Measurements from ENCODE around the gene ITGA1. TPM values are rescaled to one million over a fixed set of nuclear protein-coding genes. Genes with fewer than 3 reads are reported as not detected.

Gene ITGA1
- total RNA-seq, 1 donor from 2014 or later, result 33.5 TPM

DNA sequence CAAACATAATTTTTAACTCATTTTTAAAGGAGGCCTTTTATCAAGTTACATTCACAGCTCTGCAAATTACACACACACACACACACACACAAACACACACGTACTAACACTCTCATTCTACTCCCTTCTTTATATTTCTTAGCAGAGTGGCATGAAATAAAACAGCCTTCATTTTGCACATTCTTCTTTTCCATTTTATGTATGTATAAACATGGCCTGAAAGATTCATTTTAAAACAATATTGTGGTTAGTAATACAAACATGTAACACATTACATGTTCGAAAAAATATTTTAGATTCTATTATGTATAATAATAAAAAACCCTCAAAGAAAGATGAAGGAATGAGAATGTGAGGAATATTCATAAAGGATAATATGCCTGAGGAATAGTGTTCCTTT is 115.4 kb downstream of the ITGA1 start:
- TF ChIP-seq, protein P1, sequence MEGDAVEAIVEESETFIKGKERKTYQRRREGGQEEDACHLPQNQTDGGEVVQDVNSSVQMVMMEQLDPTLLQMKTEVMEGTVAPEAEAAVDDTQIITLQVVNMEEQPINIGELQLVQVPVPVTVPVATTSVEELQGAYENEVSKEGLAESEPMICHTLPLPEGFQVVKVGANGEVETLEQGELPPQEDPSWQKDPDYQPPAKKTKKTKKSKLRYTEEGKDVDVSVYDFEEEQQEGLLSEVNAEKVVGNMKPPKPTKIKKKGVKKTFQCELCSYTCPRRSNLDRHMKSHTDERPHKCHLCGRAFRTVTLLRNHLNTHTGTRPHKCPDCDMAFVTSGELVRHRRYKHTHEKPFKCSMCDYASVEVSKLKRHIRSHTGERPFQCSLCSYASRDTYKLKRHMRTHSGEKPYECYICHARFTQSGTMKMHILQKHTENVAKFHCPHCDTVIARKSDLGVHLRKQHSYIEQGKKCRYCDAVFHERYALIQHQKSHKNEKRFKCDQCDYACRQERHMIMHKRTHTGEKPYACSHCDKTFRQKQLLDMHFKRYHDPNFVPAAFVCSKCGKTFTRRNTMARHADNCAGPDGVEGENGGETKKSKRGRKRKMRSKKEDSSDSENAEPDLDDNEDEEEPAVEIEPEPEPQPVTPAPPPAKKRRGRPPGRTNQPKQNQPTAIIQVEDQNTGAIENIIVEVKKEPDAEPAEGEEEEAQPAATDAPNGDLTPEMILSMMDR (IDR thresholded peaks at IDR 0.05; ENCODE audit: unreplicated experiment), result no peak
- no peak overlapping the region for H3K4me3 Mint-ChIP-seq (ENCODE audit: unreplicated experiment)
- no peaks in the 10 kb centered on the region for H3K9me3 Mint-ChIP-seq (ENCODE audit: unreplicated experiment)
- no peaks in the 10 kb centered on the region for H3K36me3 Mint-ChIP-seq (ENCODE audit: low read depth, unreplicated experiment)
- DNase-seq (ENCODE audit: low spot score), result no peak
- no peaks in the 10 kb centered on the region for H3K4me1 Mint-ChIP-seq (ENCODE audit: unreplicated experiment)
- H3K27me3 Mint-ChIP-seq (ENCODE audit: unreplicated experiment), result no peaks in the 10 kb centered on the region
- H3K27ac Mint-ChIP-seq (ENCODE audit: unreplicated experiment), result no peak overlapping the region

GRCh38 chr5:52906343-52906742 is 118.6 kb downstream of the ITGA1 start:
- no peak overlapping the region for H3K27ac Mint-ChIP-seq (ENCODE audit: unreplicated experiment)
- H3K27me3 Mint-ChIP-seq (ENCODE audit: unreplicated experiment), result no peaks in the 10 kb centered on the region
- no peak overlapping the region for H3K4me3 Mint-ChIP-seq (ENCODE audit: unreplicated experiment)
- H3K9me3 Mint-ChIP-seq (ENCODE audit: unreplicated experiment), result no peaks in the 10 kb centered on the region
- no peaks in the 10 kb centered on the region for H3K36me3 Mint-ChIP-seq (ENCODE audit: low read depth, unreplicated experiment)
- no peak for DNase-seq (ENCODE audit: low spot score)
- TF ChIP-seq, protein P1 (IDR thresholded peaks at IDR 0.05; ENCODE audit: unreplicated experiment), result no peak
- no peaks in the 10 kb centered on the region for H3K4me1 Mint-ChIP-seq (ENCODE audit: unreplicated experiment)

DNA sequence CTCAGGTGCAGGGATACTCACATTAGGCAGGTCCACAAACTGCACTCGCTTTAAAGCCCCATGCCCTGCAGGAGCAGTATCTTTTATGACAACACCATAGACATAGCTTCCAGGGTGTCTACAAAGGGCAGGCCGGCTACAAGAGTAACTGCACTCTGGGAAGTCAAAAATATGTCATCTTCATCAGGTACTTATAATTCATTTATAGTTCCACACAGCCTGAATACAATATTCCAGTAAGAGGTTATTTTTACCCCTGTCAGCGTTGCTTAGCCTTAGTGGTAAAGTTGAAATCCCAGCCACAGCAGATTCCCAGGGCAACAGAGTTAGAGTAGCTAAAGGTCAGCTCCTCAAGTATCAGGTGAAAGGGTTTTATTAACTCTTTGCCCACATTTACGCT is 119.1 kb downstream of the ITGA1 start:
- Mint-ChIP-seq H3K4me3 (ENCODE audit: unreplicated experiment) (no peak overlapping the region), H3K36me3 (ENCODE audit: low read depth, unreplicated experiment) (no peaks in the 10 kb centered on the region), H3K27me3 (ENCODE audit: unreplicated experiment) (no peaks in the 10 kb centered on the region), H3K4me1 (ENCODE audit: unreplicated experiment) (no peaks in the 10 kb centered on the region), H3K27ac (ENCODE audit: unreplicated experiment) (no peak overlapping the region), H3K9me3 (ENCODE audit: unreplicated experiment) (no peaks in the 10 kb centered on the region)
- TF ChIP-seq, protein P1 (IDR thresholded peaks at IDR 0.05; ENCODE audit: unreplicated experiment), result no peak
- DNase-seq (ENCODE audit: low spot score), result no peak

- no peaks in the 10 kb centered on the region for H3K27me3 Mint-ChIP-seq (ENCODE audit: unreplicated experiment)
- no peak overlapping the region for H3K27ac Mint-ChIP-seq (ENCODE audit: unreplicated experiment)
- no peaks in the 10 kb centered on the region for H3K4me1 Mint-ChIP-seq (ENCODE audit: unreplicated experiment)
- H3K36me3 Mint-ChIP-seq (ENCODE audit: low read depth, unreplicated experiment), result no peaks in the 10 kb centered on the region
- H3K4me3 Mint-ChIP-seq (ENCODE audit: unreplicated experiment), result no peak overlapping the region
- no peaks in the 10 kb centered on the region for H3K9me3 Mint-ChIP-seq (ENCODE audit: unreplicated experiment)
- TF ChIP-seq, protein P1 (IDR thresholded peaks at IDR 0.05; ENCODE audit: unreplicated experiment), result no peak
- DNase-seq (ENCODE audit: low spot score), result no peak
These were observed 121.5 kb downstream of the ITGA1 start for GRCh38 chr5:52909192-52909591.

DNA sequence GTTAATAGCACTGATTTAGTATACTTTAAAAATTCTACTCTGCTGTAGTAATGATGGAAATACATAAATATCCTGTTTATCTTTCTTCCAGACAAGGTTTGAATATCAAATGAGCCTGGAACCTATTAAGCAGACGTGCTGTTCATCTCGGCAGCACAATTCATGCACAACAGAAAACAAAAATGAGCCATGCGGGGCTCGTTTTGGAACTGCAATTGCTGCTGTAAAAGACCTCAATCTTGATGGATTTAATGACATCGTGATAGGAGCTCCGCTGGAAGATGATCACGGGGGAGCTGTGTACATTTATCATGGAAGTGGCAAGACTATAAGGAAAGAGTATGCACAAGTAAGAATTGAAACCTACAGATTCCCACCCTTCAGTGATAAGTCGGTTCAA is 122.4 kb downstream of the ITGA1 start:
- H3K27ac Mint-ChIP-seq (ENCODE audit: unreplicated experiment), result no peak overlapping the region
- TF ChIP-seq, protein P1 (IDR thresholded peaks at IDR 0.05; ENCODE audit: unreplicated experiment), result no peak
- H3K36me3 Mint-ChIP-seq (ENCODE audit: low read depth, unreplicated experiment), result no peaks in the 10 kb centered on the region
- no peak overlapping the region for H3K4me3 Mint-ChIP-seq (ENCODE audit: unreplicated experiment)
- H3K27me3 Mint-ChIP-seq (ENCODE audit: unreplicated experiment), result no peaks in the 10 kb centered on the region
- H3K9me3 Mint-ChIP-seq (ENCODE audit: unreplicated experiment), result no peaks in the 10 kb centered on the region
- no peak for DNase-seq (ENCODE audit: low spot score)
- H3K4me1 Mint-ChIP-seq (ENCODE audit: unreplicated experiment), result no peaks in the 10 kb centered on the region
